G401 (cell line): Measurements from ENCODE around the gene THPO. TPM values are rescaled to one million over a fixed set of nuclear protein-coding genes. Genes with fewer than 3 reads are reported as not detected.
A peak's percentile ranks its signal among the peaks of the same experiment; 100 is the strongest.

Source experiments
- DNase-seq: peaks from one replicate; pipeline ENCODE4 v3.0.0-alpha.2; 2015; ENCODE audit warnings: low spot score
- in situ Hi-C: cut with HindIII; loops from 2 replicates; pipeline ENCODE4 v1.10.0; 2016; ENCODE audit warnings: low sequenced_read_pairs, mixed read lengths
- total RNA-seq: library from RNA; depleted of rRNA; stranded (reverse); fragments of >200 nt; shearing (Covaris generic); gene quantifications from 2 replicates; pipeline ENCODE4 v1.2.3, GENCODE V29; 2014

THPO gene
- total RNA-seq, 1 experiment from 2014 or later = 0.20 TPM

GRCh38 chr3:184337399-184337714 lies 40.6 kb downstream of the THPO start, which contains the start of gene FAM131A:
TSS of gene FAM131A (plus strand) at chr3:184337600. CDS start at chr3:184337631, 31 bp downstream.
- peak; percentile 88 for DNase-seq
- in situ Hi-C loops = no loop called here

- in situ Hi-C loops = no loop called here
- DNase-seq = peak; percentile 91
These were observed 41.2 kb downstream of the THPO start for GRCh38 chr3:184336547-184337398.

- in situ Hi-C loops = no loop called here
- DNase-seq = peak; percentile 84
These were observed 42.1 kb downstream of the THPO start for GRCh38 chr3:184335661-184336546.

GRCh38 chr3:184335291-184335660 lies 42.7 kb downstream of the THPO start:
- no peak for DNase-seq
- in situ Hi-C loops = no loop called here

GRCh38 chr3:184334470-184335158 lies 43.4 kb downstream of the THPO start:
- DNase-seq = no peak
- in situ Hi-C loops = no loop called here

GRCh38 chr3:184333700-184334099 lies 44.3 kb downstream of the THPO start:
- in situ Hi-C loops = no loop called here
- DNase-seq = no peak

- DNase-seq = no peak
These were observed 44.8 kb downstream of the THPO start for GRCh38 chr3:184333190-184333589.

GRCh38 chr3:184332370-184333090 lies 45.5 kb downstream of the THPO start:
- in situ Hi-C loops = no loop called here
- DNase-seq = no peak

More at GRCh38 chr3:184333190-184333589, 44.8 kb downstream of the THPO start:
- in situ Hi-C loops = no loop called here

- DNase-seq = no peak
- in situ Hi-C loops = no loop called here
These were observed 49.5 kb downstream of the THPO start for GRCh38 chr3:184328516-184328915.

- no peak for DNase-seq
- in situ Hi-C loops = no loop called here
These were observed 50.8 kb downstream of the THPO start for GRCh38 chr3:184327171-184327570.

GRCh38 chr3:184325715-184326369 lies 52.2 kb downstream of the THPO start:
- DNase-seq = no peak
- in situ Hi-C loops = no loop called here

GRCh38 chr3:184325269-184325668 lies 52.7 kb downstream of the THPO start:
- no peak for DNase-seq
- in situ Hi-C loops = no loop called here

- in situ Hi-C loops = no loop called here
- DNase-seq = no peak
These were observed 54.3 kb downstream of the THPO start for GRCh38 chr3:184323696-184324095.

GRCh38 chr3:184322731-184323487 lies 55.1 kb downstream of the THPO start:
- in situ Hi-C loops = no loop called here
- DNase-seq = no peak
